Subcutaneous abdominal adipose tissue (tissue), 5 donors: ENCODE results near the gene CFAP300.

Source experiments
- H3K27ac ChIP-seq: one replicate; pipeline ENCODE4 v1.7.0; 2013; ENCODE audit warnings: low read depth, mild to moderate bottlenecking, inconsistent platforms, low read length, moderate library complexity
- H3K27me3 ChIP-seq, 5 donors: one replicate each; pipeline ENCODE4 v1.7.0; 2013; ENCODE audit warnings: low read length in 5 of 5, inconsistent platforms in 1 of 5; ENCODE audit not compliant: control insufficient read depth in 5 of 5, insufficient read depth in 4 of 5
- H3K36me3 ChIP-seq, 5 donors: one replicate each; pipeline ENCODE4 v1.7.0; 2013; ENCODE audit warnings: low read length in 5 of 5; ENCODE audit not compliant: control insufficient read depth in 5 of 5, insufficient read depth in 5 of 5
- H3K4me1 ChIP-seq, 5 donors: one replicate each; pipeline ENCODE4 v1.7.0; 2013; ENCODE audit warnings: low read length in 5 of 5, mild to moderate bottlenecking in 3 of 5, moderate library complexity in 1 of 5; ENCODE audit not compliant: control insufficient read depth in 5 of 5, insufficient read depth in 5 of 5
- H3K4me3 ChIP-seq, 5 donors: one replicate each; pipeline ENCODE4 v1.7.0; 2013; ENCODE audit warnings: low read length in 5 of 5, low read depth in 1 of 5
- H3K9ac ChIP-seq, 5 donors: one replicate each; pipeline ENCODE4 v1.7.0; 2013; ENCODE audit warnings: low read length in 5 of 5, mild to moderate bottlenecking in 4 of 5, moderate library complexity in 3 of 5
- H3K9me3 ChIP-seq, 5 donors: one replicate each; pipeline ENCODE4 v1.7.0; 2013; ENCODE audit warnings: low read length in 5 of 5; ENCODE audit not compliant: control insufficient read depth in 5 of 5
- donor health status: healthy.
- donor health status: healthy.
- donor health status: healthy.
- donor health status: healthy.
- donor health status: healthy.

The CFAP300 gene

GRCh38 chr11:102017026-102017425, 30.2 kb upstream of the CFAP300 start:
- Histone ChIP-seq H3K9ac (no peak overlapping the region), H3K9me3 (no peaks in the 10 kb centered on the region), H3K4me1 (no peaks in the 10 kb centered on the region), H3K36me3 (no peaks in the 10 kb centered on the region), H3K4me3 (no peak overlapping the region), H3K27ac (no peak overlapping the region), H3K27me3 (no peaks in the 10 kb centered on the region)

DNA sequence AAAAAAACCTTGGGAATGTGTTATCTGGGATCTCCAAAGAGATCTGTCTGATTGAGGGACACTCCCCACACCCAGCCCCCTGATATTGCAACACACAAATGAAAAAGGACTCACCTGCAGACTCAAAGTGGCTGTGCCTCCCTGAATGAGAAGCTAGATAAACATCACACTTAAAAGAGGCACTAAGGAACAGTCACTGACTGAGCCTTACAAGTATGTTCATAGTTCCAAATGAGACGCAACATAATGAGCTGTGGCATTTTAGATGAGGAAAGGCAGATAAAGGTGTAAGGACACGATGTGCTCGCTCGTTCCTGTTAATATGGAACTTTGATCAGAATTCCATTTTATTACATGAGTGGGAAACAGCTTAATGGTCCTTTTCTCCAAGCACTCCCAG, 21.0 kb upstream of the CFAP300 start:
- Histone ChIP-seq H3K27ac (no peak overlapping the region), H3K9me3 (no peaks in the 10 kb centered on the region), H3K9ac (no peak overlapping the region), H3K27me3 (peaks cover 0 to 3% (median 0%) of the 10 kb centered on the region in 5 donors), H3K36me3 (no peaks in the 10 kb centered on the region), H3K4me1 (no peaks in the 10 kb centered on the region), H3K4me3 (no peak overlapping the region)

DNA sequence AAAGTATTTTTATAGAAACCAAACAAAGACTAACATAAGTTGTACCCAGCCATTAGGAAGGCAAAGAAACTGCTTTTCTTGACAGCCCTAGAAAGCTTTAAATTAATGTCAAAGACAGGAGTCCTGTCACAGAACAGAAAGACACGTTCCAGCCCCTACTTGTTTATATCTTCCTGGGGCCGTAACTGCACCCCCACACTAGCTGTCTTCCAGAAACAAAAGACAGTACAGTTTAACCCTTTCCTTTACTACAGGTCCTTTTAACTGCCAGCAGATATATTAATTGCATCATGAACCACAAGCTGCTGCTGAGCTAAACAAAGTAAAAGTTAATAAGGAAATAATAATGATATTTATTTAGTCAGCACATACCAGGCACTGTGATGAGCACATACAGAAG, 20.3 kb upstream of the CFAP300 start:
- Histone ChIP-seq H3K9me3 (no peaks in the 10 kb centered on the region), H3K4me3 (no peak overlapping the region), H3K27me3 (peaks cover 0 to 3% (median 0%) of the 10 kb centered on the region in 5 donors), H3K4me1 (no peaks in the 10 kb centered on the region), H3K36me3 (no peaks in the 10 kb centered on the region), H3K9ac (no peak overlapping the region), H3K27ac (no peak overlapping the region)

GRCh38 chr11:102036757-102037156, 10.5 kb upstream of the CFAP300 start:
- Histone ChIP-seq H3K9me3 (no peaks in the 10 kb centered on the region), H3K27me3 (no peaks in the 10 kb centered on the region), H3K4me1 (no peaks in the 10 kb centered on the region), H3K9ac (no peak overlapping the region), H3K4me3 (no peak overlapping the region), H3K36me3 (no peaks in the 10 kb centered on the region), H3K27ac (no peak overlapping the region)

DNA sequence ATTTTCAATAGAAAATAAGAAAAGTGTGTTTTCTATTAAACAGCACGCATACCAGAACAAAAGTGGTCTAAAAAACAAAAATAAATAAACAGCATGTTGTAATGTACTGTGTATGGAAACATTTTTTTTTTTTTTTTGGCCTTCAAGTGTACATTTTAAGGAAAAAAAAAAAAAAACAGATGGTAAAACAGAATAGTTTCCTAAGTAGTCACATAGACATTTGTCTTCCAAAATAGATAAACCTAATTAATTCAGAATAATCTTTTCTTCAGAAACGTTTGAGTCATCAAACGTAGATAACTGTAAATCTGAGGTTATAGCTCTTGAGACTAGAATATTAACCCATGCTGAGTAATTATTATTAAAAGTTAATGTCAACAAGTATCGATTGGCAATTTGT, 396 bp upstream of the CFAP300 start:
- Histone ChIP-seq H3K27ac (peak overlapping the region; percentile 78), H3K9me3 (no peaks in the 10 kb centered on the region), H3K4me1 (peaks cover 0 to 16% (median 12%) of the 10 kb centered on the region in 5 donors), H3K36me3 (no peaks in the 10 kb centered on the region), H3K27me3 (peaks cover 0 to 8% (median 0%) of the 10 kb centered on the region in 5 donors), H3K4me3 (peak overlapping the region; percentile 59 to 81 (median 69)), H3K9ac (peak overlapping the region in 4 of 5 donors; percentile 39 to 78 (median 68))

DNA sequence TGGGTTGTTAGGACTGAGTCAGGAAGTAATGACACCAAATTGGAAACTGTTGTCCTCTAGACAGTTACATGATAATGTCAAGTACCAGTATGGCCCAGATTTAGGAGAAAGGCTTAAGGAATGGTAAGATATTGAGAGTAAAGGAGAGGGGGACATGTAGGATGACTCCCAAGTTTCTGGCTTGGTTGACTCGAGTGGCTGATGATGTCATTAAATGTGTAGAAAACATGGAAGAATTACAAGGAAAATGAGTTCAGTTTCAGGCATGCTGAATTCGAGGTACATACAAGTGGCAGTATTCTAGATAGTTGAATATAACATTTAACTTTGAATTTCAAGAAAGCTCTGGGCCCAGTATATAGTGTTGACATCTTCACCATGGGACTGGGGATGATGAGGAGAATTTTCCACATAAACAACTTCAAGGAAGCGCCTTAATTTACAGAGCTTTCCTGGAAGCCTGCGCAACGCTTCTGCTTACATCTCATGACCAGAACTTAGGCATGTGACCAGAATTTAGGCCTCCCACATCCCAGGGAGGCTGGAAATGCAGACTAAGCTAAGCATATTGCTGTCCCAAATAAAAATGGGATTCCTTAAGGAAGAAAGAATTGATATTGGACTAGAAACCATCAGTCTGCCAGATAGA, 3.8 kb downstream of the CFAP300 start:
- Histone ChIP-seq H3K9ac (no peak overlapping the region), H3K4me1 (peaks cover 0 to 16% (median 12%) of the 10 kb centered on the region in 5 donors), H3K9me3 (no peaks in the 10 kb centered on the region), H3K27me3 (peaks cover 0 to 8% (median 0%) of the 10 kb centered on the region in 5 donors), H3K36me3 (no peaks in the 10 kb centered on the region), H3K4me3 (no peak overlapping the region), H3K27ac (no peak overlapping the region)

DNA sequence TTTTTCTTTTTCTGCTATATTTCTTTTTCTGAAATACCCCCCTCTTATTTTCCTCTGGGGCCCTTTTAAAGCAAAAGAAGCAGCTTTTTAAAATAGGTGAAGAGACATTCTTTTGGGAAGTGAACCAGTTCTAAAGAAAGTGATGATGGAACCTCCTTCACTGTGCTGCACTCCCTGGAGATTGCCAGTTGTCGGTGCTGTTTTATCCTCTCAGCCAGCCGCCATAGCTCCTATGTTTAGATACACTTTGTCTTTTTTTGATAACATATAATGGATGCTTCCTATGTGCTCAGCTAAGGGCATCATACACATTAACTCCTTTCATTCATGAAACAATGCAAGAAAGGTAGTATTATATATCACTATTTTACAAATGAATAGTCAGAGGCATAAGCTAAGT, 14.0 kb downstream of the CFAP300 start:
- no peak overlapping the region for H3K9ac ChIP-seq
- H3K27ac ChIP-seq: no peak overlapping the region
- H3K4me3 ChIP-seq: no peak overlapping the region
- H3K4me1 ChIP-seq: no peaks in the 10 kb centered on the region
- no peaks in the 10 kb centered on the region for H3K27me3 ChIP-seq
- H3K9me3 ChIP-seq: no peaks in the 10 kb centered on the region
- H3K36me3 ChIP-seq: no peaks in the 10 kb centered on the region

- Histone ChIP-seq H3K4me3 (no peak overlapping the region), H3K27me3 (no peaks in the 10 kb centered on the region), H3K9ac (no peak overlapping the region), H3K36me3 (no peaks in the 10 kb centered on the region), H3K9me3 (no peaks in the 10 kb centered on the region), H3K4me1 (no peaks in the 10 kb centered on the region), H3K27ac (no peak overlapping the region)
Measured at GRCh38 chr11:102062106-102062505, 14.9 kb downstream of the CFAP300 start.

DNA sequence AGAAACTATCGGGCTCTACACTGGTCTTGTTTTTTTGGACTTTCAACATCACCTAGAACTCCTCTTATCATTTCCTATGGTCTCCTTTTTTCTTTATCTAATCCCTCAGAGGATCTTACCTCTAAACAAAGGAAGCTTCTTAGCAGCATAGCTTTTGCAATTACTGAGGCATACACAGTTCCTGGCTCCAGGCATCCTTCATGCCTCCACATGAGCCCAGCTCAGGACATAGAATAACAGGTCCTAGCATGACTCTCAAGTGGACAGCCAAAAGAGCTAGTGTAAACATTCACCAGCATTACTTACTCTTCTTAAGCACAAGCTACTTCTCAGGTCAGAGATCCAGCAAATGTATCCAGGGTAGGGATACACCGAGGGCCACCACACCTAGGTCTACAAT, 17.1 kb downstream of the CFAP300 start:
- Histone ChIP-seq H3K4me1 (no peaks in the 10 kb centered on the region), H3K27ac (no peak overlapping the region), H3K36me3 (no peaks in the 10 kb centered on the region), H3K9ac (no peak overlapping the region), H3K27me3 (no peaks in the 10 kb centered on the region), H3K4me3 (no peak overlapping the region), H3K9me3 (no peaks in the 10 kb centered on the region)

GRCh38 chr11:102070766-102071165, 23.5 kb downstream of the CFAP300 start:
- H3K27ac ChIP-seq: no peak overlapping the region
- no peak overlapping the region for H3K9ac ChIP-seq
- H3K9me3 ChIP-seq: peaks cover 3 to 25% (median 21%) of the 10 kb centered on the region in 5 donors
- H3K4me1 ChIP-seq: no peaks in the 10 kb centered on the region
- H3K36me3 ChIP-seq: peaks cover 0 to 7% (median 0%) of the 10 kb centered on the region in 5 donors
- no peak overlapping the region for H3K4me3 ChIP-seq
- H3K27me3 ChIP-seq: no peaks in the 10 kb centered on the region
